HepG2 (cell line): ENCODE results near the gene PPP4R2.

ENCODE experiments used
- JUNB ChIP-seq: sonication (generic); formaldehyde crosslinking; IDR thresholded peaks from 2 replicates; pipeline ENCODE4 v1.8.0; 2022; ENCODE audit warnings: missing genetic modification reagents, mild to moderate bottlenecking, borderline replicate concordance
- PHF21A ChIP-seq: sonication (generic); formaldehyde crosslinking; IDR thresholded peaks from 2 replicates; pipeline ENCODE4 v1.5.0; 2020; ENCODE audit warnings: mild to moderate bottlenecking, missing genetic modification reagents
- ZBTB21 ChIP-seq: sonication (generic); formaldehyde crosslinking; IDR thresholded peaks from 2 replicates; pipeline ENCODE4 v1.4.0; 2020; ENCODE audit warnings: missing genetic modification reagents
- ZNF251 ChIP-seq: sonication (generic); formaldehyde crosslinking; IDR thresholded peaks from 2 replicates; pipeline ENCODE4 v1.9.0; 2021; ENCODE audit warnings: mild to moderate bottlenecking, missing genetic modification reagents
- TF ChIP-seq, protein P1 (sequence below): sonication (generic); formaldehyde crosslinking; IDR thresholded peaks from 2 replicates; pipeline ENCODE4 v1.5.1; 2020; ENCODE audit warnings: mild to moderate bottlenecking, missing genetic modification reagents, borderline replicate concordance

DNA sequence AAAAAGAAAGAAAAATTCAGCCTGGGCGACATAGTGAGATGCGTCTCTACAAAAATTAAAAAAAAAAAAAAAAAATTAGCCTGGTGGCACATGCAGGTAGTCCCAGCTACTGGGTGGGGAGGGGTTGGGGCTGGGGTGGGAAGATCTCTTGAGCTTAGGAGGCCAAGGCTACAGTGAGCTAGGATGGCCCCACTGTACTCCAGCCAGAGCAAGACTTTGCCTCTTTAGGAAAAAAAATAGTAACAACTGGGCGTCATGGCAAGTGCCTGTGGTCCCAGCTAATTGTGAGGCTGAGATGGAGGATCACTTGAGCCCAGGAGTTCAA lies 23.9 kb upstream of the PPP4R2 start:
- TF ChIP-seq, protein P1, sequence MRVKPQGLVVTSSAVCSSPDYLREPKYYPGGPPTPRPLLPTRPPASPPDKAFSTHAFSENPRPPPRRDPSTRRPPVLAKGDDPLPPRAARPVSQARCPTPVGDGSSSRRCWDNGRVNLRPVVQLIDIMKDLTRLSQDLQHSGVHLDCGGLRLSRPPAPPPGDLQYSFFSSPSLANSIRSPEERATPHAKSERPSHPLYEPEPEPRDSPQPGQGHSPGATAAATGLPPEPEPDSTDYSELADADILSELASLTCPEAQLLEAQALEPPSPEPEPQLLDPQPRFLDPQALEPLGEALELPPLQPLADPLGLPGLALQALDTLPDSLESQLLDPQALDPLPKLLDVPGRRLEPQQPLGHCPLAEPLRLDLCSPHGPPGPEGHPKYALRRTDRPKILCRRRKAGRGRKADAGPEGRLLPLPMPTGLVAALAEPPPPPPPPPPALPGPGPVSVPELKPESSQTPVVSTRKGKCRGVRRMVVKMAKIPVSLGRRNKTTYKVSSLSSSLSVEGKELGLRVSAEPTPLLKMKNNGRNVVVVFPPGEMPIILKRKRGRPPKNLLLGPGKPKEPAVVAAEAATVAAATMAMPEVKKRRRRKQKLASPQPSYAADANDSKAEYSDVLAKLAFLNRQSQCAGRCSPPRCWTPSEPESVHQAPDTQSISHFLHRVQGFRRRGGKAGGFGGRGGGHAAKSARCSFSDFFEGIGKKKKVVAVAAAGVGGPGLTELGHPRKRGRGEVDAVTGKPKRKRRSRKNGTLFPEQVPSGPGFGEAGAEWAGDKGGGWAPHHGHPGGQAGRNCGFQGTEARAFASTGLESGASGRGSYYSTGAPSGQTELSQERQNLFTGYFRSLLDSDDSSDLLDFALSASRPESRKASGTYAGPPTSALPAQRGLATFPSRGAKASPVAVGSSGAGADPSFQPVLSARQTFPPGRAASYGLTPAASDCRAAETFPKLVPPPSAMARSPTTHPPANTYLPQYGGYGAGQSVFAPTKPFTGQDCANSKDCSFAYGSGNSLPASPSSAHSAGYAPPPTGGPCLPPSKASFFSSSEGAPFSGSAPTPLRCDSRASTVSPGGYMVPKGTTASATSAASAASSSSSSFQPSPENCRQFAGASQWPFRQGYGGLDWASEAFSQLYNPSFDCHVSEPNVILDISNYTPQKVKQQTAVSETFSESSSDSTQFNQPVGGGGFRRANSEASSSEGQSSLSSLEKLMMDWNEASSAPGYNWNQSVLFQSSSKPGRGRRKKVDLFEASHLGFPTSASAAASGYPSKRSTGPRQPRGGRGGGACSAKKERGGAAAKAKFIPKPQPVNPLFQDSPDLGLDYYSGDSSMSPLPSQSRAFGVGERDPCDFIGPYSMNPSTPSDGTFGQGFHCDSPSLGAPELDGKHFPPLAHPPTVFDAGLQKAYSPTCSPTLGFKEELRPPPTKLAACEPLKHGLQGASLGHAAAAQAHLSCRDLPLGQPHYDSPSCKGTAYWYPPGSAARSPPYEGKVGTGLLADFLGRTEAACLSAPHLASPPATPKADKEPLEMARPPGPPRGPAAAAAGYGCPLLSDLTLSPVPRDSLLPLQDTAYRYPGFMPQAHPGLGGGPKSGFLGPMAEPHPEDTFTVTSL (CRISPR knock-in tag): no peak
- no peak for TF ChIP-seq JUNB
- TF ChIP-seq PHF21A: no peak
- TF ChIP-seq ZBTB21 (CRISPR knock-in tag): no peak
- TF ChIP-seq ZNF251 (CRISPR knock-in tag): no peak
